Fibroblast of skin of left quadriceps (primary cell): ENCODE measurements around the gene LHFPL5.

Source experiments
- DNase-seq, 2 experiments: peaks; one replicate each; pipeline ENCODE4 v3.0.0-alpha.2; 2013; ENCODE audit warnings: low read depth in 2 of 2

Gene LHFPL5

GRCh38 chr6:35804996-35805736 lies at the start of gene LHFPL5:
LHFPL5 (plus strand) TSS chr6:35805352; CDS start chr6:35805671, 319 bp downstream.
- no peak for DNase-seq

- DNase-seq, result no peak
Observed at GRCh38 chr6:35757456-35758123, 47.6 kb upstream of the LHFPL5 start.

- DNase-seq, result no peak
Observed at GRCh38 chr6:35759426-35759825, 45.7 kb upstream of the LHFPL5 start.

- no peak for DNase-seq
Observed at GRCh38 chr6:35765739-35766138, 39.4 kb upstream of the LHFPL5 start.

GRCh38 chr6:35769211-35769610 lies 35.9 kb upstream of the LHFPL5 start:
- DNase-seq, result no peak

- DNase-seq, result no peak
Observed at GRCh38 chr6:35771343-35771627, 33.9 kb upstream of the LHFPL5 start.

GRCh38 chr6:35774116-35774794 lies 30.9 kb upstream of the LHFPL5 start:
- no peak for DNase-seq

GRCh38 chr6:35775031-35775430 lies 30.1 kb upstream of the LHFPL5 start:
- no peak for DNase-seq

GRCh38 chr6:35776364-35777215 lies 28.6 kb upstream of the LHFPL5 start, which contains the start of gene CLPSL2:
CLPSL2 (plus strand) TSS chr6:35776598; CDS start chr6:35776619, 21 bp downstream.
- DNase-seq, result no peak

GRCh38 chr6:35777356-35778102 lies 27.6 kb upstream of the LHFPL5 start:
- no peak for DNase-seq

- no peak for DNase-seq
Observed at GRCh38 chr6:35778437-35778836, 26.7 kb upstream of the LHFPL5 start.

GRCh38 chr6:35780719-35781118 lies 24.4 kb upstream of the LHFPL5 start, which contains the start of gene CLPSL1:
CLPSL1 (plus strand) TSS chr6:35781019; CDS start chr6:35781111, 92 bp downstream.
- DNase-seq, result no peak

GRCh38 chr6:35781290-35781689 lies 23.9 kb upstream of the LHFPL5 start:
- no peak for DNase-seq

GRCh38 chr6:35782424-35782823 lies 22.7 kb upstream of the LHFPL5 start:
- no peak for DNase-seq

- no peak for DNase-seq
Observed at GRCh38 chr6:35784200-35784599, 21.0 kb upstream of the LHFPL5 start.

GRCh38 chr6:35786272-35786671 lies 18.9 kb upstream of the LHFPL5 start:
- DNase-seq, result no peak

- DNase-seq, result no peak
Observed at GRCh38 chr6:35786810-35787209, 18.3 kb upstream of the LHFPL5 start.

GRCh38 chr6:35787266-35788218 lies 17.6 kb upstream of the LHFPL5 start:
- no peak for DNase-seq

GRCh38 chr6:35788423-35788982 lies 16.6 kb upstream of the LHFPL5 start:
- DNase-seq, result no peak

GRCh38 chr6:35790683-35791082 lies 14.5 kb upstream of the LHFPL5 start:
- no peak for DNase-seq
